Sigmoid colon (tissue), 7 donors: ENCODE measurements around the gene MECP2. TPM values are rescaled to one million over a fixed set of nuclear protein-coding genes. Genes with fewer than 3 reads are reported as not detected.
A peak's percentile ranks its signal among the peaks of the same experiment; 100 is the strongest.

Experiments used
- DNase-seq: peaks from one replicate; pipeline ENCODE4 v3.0.0-alpha.2; 2019
- H3K27ac ChIP-seq, 4 donors: fragments of 200-600 bp; sonication (generic); one replicate each; pipeline ENCODE4 v1.5.1; 2016 to 2019; ENCODE audit warnings: mild to moderate bottlenecking in 1 of 4
- H3K27me3 ChIP-seq, 3 donors: fragments of 200-600 bp; sonication (generic); one replicate each; pipeline ENCODE4 v1.5.1; 2019; ENCODE audit warnings: mild to moderate bottlenecking in 1 of 3
- H3K36me3 ChIP-seq, 4 donors: fragments of 200-600 bp; sonication (generic); one replicate each; pipeline ENCODE4 v1.5.1; 2016 to 2019
- H3K4me1 ChIP-seq, 4 donors: fragments of 200-600 bp; sonication (generic); one replicate each; pipeline ENCODE4 v1.5.1; 2017 to 2019
- H3K4me3 ChIP-seq, 4 donors: fragments of 200-600 bp; sonication (generic); one replicate each; pipeline ENCODE4 v1.5.1; 2017 to 2019; ENCODE audit warnings: mild to moderate bottlenecking in 2 of 4, moderate library complexity in 1 of 4
- H3K9me3 ChIP-seq, 4 donors: fragments of 200-600 bp in 3 of 4; sonication (generic) in 3 of 4; one replicate each; pipeline versions ENCODE4 v1.5.1 to v1.6.1; 2013 to 2019
- CTCF ChIP-seq, 4 experiments: fragments of 450-650 bp in 3 of 4; fragments of 200-600 bp in 1 of 4; IDR thresholded peaks; one replicate each; pipeline ENCODE4 v1.5.1; 2016 to 2019; ENCODE audit warnings: antibody characterized with exemption in 4 of 4, mild to moderate bottlenecking in 3 of 4, moderate library complexity in 2 of 4
- EP300 ChIP-seq, 4 donors: sonication (generic); formaldehyde crosslinking; IDR thresholded peaks; one replicate each; pipeline ENCODE4 v1.6.1; 2017; ENCODE audit warnings: antibody characterized with exemption in 4 of 4
- POLR2A ChIP-seq, 2 donors: fragments of 450-650 bp; IDR thresholded peaks; one replicate each; pipeline ENCODE4 v1.6.1; 2016; ENCODE audit warnings: antibody characterized with exemption in 2 of 2, mild to moderate bottlenecking in 2 of 2, moderate library complexity in 2 of 2
- POLR2AphosphoS5 ChIP-seq, 4 donors: sonication (generic); formaldehyde crosslinking; IDR thresholded peaks; one replicate each; pipeline ENCODE4 v1.6.1; 2017; ENCODE audit warnings: antibody characterized with exemption in 4 of 4
- WGBS, 2 donors: extraction: QIAGEN DNeasy Blood & Tissue Kit; methylation state at CpG; one replicate each; pipeline ENCODE4 v1.1.7; 2013; 5-methylcytosine and 5-hydroxymethylcytosine counted together
- intact Hi-C: fragments of 100-400 bp; cut with DNase I; formaldehyde crosslinking; loops from one replicate; pipeline ENCODE4 v1.15.1; 2023
- polyA plus RNA-seq, 3 donors: library from polyadenylated mRNA; stranded (reverse); fragments of 200-250 nt; gene quantifications; one replicate each; pipeline ENCODE4 v1.2.3, GENCODE V29; 2013
- total RNA-seq, 4 donors: library from RNA; depleted of rRNA; stranded (reverse); fragments of >200 nt; gene quantifications; one replicate each; pipeline ENCODE4 v1.1.0, GENCODE V29; 2016
- donor health status: healthy with polysubstance abuse.
- donor health status: Bipolar disorder and iron deficiency.
- donor health status: healthy.

MECP2 gene
- total and polyA plus RNA-seq, 7 donors, result 14.4 to 57.9 (median 43.9) TPM

- 58 to 71% methylated on average over 5 of the region's 5 CpGs for WGBS, 2 donors
- Histone ChIP-seq H3K27me3 (no peaks in the 10 kb centered on the region), H3K36me3 (peaks cover 0 to 5% (median 0%) of the 10 kb centered on the region in 4 donors), H3K9me3 (no peaks in the 10 kb centered on the region), H3K4me1 (peaks cover 0 to 67% (median 61%) of the 10 kb centered on the region in 4 donors), H3K27ac (peak overlapping the region in 2 of 4 donors; percentile 27 to 39), H3K4me3 (no peak overlapping the region)
- intact Hi-C loops, result no loop called here
- TF ChIP-seq POLR2A (IDR thresholded peaks at IDR 0.05) (no peak), EP300 (IDR thresholded peaks at IDR 0.05) (no peak), CTCF (IDR thresholded peaks at IDR 0.05) (no peak), POLR2AphosphoS5 (IDR thresholded peaks at IDR 0.05) (no peak)
- DNase-seq, result peak; percentile 27
Measured at GRCh38 chrX:154059729-154060245, 37.7 kb downstream of the MECP2 start.

GRCh38 chrX:154059231-154059630 lies 38.3 kb downstream of the MECP2 start:
- Histone ChIP-seq H3K27me3 (no peaks in the 10 kb centered on the region), H3K9me3 (no peaks in the 10 kb centered on the region), H3K4me1 (peaks cover 0 to 66% (median 55%) of the 10 kb centered on the region in 4 donors), H3K4me3 (no peak overlapping the region), H3K27ac (peak overlapping the region in 2 of 4 donors; percentile 27 to 39), H3K36me3 (peaks cover 0 to 5% (median 0%) of the 10 kb centered on the region in 4 donors)
- TF ChIP-seq POLR2AphosphoS5 (IDR thresholded peaks at IDR 0.05), result no peak
- no peak for TF ChIP-seq EP300 (IDR thresholded peaks at IDR 0.05)
- TF ChIP-seq POLR2A (IDR thresholded peaks at IDR 0.05), result no peak
- no peak for TF ChIP-seq CTCF (IDR thresholded peaks at IDR 0.05)
- peak; percentile 5 for DNase-seq
- 39 to 46% methylated on average over 1 of the region's 1 CpG for WGBS, 2 donors
- intact Hi-C loops, result no loop called here

GRCh38 chrX:154058214-154058997 lies 39.1 kb downstream of the MECP2 start:
- intact Hi-C loops, result no loop called here
- Histone ChIP-seq H3K27me3 (no peaks in the 10 kb centered on the region), H3K27ac (no peak overlapping the region), H3K4me1 (peaks cover 0 to 58% (median 47%) of the 10 kb centered on the region in 4 donors), H3K9me3 (no peaks in the 10 kb centered on the region), H3K36me3 (peaks cover 0 to 5% (median 0%) of the 10 kb centered on the region in 4 donors), H3K4me3 (no peak overlapping the region)
- DNase-seq, result no peak
- 87 to 90% methylated on average over 11 of the region's 11 CpGs for WGBS, 2 donors
- no peak for TF ChIP-seq EP300 (IDR thresholded peaks at IDR 0.05)
- TF ChIP-seq POLR2AphosphoS5 (IDR thresholded peaks at IDR 0.05), result no peak
- TF ChIP-seq POLR2A (IDR thresholded peaks at IDR 0.05), result no peak
- TF ChIP-seq CTCF (IDR thresholded peaks at IDR 0.05), result no peak

- H3K27me3 ChIP-seq, result no peaks in the 10 kb centered on the region
- WGBS, 2 donors, result 87 to 97% methylated on average over 1 of the region's 1 CpG
- intact Hi-C loops, result no loop called here
- peaks cover 0 to 52% (median 42%) of the 10 kb centered on the region in 4 donors for H3K4me1 ChIP-seq
- H3K4me3 ChIP-seq, result no peak overlapping the region
- no peak for TF ChIP-seq EP300 (IDR thresholded peaks at IDR 0.05)
- TF ChIP-seq CTCF (IDR thresholded peaks at IDR 0.05), result no peak
- TF ChIP-seq POLR2AphosphoS5 (IDR thresholded peaks at IDR 0.05), result no peak
- TF ChIP-seq POLR2A (IDR thresholded peaks at IDR 0.05), result no peak
- H3K9me3 ChIP-seq, result no peaks in the 10 kb centered on the region
- no peak overlapping the region for H3K27ac ChIP-seq
- DNase-seq, result no peak
- H3K36me3 ChIP-seq, result peaks cover 0 to 5% (median 0%) of the 10 kb centered on the region in 4 donors
Measured at GRCh38 chrX:154057791-154058190, 39.7 kb downstream of the MECP2 start.
